ENCODE data around the gene MPZL1.
A peak's percentile ranks its signal among the peaks of the same experiment; 100 is the strongest.

Gene MPZL1

DNA sequence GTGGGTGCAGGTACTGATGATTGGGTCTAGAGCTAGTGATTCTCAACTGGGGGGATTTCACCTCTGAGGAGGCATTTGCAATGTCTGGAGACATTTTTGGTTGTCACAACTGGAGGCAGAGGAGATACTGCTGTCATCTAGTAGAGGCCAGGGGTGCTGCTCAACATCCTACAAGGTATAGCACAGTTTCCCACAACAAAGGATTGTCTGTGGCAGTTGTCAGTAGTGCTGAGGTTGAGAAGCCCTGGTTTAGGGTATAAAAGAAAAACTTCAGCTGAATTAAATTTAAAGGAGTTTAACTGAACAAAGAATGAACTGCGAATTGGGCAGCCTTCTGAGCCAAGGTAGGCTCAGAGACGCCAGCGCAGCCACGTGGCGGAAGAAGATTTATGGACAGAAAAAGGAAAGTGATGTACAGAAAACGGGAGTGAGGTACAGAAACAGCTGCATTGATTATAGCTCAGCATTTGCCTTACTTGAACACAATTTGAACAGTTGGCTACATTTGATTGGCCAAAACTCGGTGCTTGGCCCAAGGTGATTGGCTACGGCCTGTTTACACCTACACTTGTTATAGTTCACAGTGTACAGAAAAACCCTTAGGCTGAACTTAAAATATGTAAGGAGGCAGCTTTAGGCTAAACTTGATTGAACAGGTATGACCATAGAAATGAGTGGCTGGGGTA lies 40.4 kb downstream of the MPZL1 start:
- TF ChIP-seq, protein P1, sequence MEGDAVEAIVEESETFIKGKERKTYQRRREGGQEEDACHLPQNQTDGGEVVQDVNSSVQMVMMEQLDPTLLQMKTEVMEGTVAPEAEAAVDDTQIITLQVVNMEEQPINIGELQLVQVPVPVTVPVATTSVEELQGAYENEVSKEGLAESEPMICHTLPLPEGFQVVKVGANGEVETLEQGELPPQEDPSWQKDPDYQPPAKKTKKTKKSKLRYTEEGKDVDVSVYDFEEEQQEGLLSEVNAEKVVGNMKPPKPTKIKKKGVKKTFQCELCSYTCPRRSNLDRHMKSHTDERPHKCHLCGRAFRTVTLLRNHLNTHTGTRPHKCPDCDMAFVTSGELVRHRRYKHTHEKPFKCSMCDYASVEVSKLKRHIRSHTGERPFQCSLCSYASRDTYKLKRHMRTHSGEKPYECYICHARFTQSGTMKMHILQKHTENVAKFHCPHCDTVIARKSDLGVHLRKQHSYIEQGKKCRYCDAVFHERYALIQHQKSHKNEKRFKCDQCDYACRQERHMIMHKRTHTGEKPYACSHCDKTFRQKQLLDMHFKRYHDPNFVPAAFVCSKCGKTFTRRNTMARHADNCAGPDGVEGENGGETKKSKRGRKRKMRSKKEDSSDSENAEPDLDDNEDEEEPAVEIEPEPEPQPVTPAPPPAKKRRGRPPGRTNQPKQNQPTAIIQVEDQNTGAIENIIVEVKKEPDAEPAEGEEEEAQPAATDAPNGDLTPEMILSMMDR (IDR thresholded peaks at IDR 0.05; ENCODE audit: low read depth, low read length) = no peak

DNA sequence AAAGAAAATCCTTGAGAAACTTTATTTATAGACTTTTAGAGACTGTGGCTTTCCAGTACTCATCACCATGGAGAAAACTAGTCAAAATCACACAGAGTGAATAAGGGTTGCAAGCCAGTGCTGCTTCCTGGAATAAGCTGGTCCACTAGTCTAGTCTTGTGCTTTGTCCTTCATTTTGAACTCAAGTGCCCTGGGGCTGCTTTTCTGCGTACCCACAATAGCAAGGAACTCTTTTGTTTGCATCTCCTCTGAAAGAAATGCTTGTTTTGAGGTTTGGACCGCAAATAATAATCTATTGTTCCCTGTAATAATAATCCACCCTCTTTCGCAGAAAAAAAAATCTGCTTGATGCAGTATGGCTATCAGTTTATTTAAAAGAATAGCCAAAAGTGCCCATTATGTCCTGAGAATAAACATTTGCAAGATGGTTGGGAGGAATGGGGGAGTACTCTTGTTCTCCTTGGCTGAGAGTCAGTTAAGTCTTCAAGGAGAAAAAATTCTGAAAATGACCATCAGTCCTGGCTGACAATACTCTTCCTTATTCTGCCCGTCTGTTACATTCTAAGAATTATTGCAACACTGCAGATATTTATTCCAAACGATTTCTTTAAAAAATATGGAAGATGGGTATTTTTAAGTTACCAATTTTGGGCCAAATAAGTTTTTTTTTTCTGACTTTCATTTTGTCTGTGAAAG lies 41.9 kb downstream of the MPZL1 start:
- TF ChIP-seq, protein P1 (IDR thresholded peaks at IDR 0.05; ENCODE audit: low read depth, low read length) = no peak
- no peak overlapping the region for H3K4me3 ChIP-seq (replicated peaks in 1 of 2; ENCODE audit: low read depth in 2 of 2, low read length in 2 of 2)
- DNase-seq (ENCODE audit: low read depth in 2 of 2) = peak; percentile 30 to 65

More for the DNA sequence above, 40.4 kb downstream of the MPZL1 start:
- no peak for DNase-seq (ENCODE audit: low read depth in 2 of 2)
- H3K4me3 ChIP-seq (replicated peaks in 1 of 2; ENCODE audit: low read depth in 2 of 2, low read length in 2 of 2) = no peak overlapping the region

DNA sequence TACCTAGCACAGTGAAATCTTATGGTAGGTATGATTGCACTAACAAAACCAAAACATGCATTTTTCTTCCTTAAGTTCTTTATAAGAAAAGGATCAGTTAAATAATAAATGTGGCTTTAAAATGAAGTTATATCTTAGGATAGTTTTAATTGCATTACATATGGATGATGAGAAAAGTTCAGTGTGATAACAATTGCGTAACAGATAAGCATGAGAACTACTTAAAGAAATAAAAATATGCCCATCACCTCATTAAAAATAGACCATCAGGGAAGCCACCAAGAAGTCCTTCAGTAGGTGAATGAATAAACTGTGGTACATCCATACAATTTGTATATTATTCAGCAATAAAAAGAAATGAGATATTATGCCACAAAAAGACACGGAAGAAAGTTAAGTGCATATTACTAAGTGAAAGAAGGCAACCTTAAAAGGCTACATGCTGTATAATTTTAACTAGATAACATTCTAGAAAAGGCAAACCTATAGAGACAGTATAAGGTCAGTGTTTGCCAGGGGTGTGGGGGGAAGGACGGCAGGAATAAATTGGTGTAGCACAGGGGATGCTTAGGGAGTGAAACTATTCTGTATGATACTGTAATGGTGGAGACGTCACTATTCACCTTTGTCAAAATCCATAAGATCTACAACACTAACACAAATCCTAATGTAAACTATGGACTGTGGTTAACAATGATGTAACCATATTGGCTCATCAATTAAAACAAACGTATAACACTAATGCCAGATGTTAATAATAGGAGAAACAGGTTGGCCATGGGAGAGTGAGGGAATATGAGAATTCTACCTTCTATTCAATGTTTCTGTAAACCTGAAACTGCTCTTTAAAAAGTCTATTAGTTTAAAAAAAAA lies 42.9 kb downstream of the MPZL1 start:
- TF ChIP-seq, protein P1 (IDR thresholded peaks at IDR 0.05; ENCODE audit: low read depth, low read length) = no peak
- DNase-seq (ENCODE audit: low read depth in 2 of 2) = no peak
- H3K4me3 ChIP-seq (replicated peaks in 1 of 2; ENCODE audit: low read depth in 2 of 2, low read length in 2 of 2) = no peak overlapping the region

DNA sequence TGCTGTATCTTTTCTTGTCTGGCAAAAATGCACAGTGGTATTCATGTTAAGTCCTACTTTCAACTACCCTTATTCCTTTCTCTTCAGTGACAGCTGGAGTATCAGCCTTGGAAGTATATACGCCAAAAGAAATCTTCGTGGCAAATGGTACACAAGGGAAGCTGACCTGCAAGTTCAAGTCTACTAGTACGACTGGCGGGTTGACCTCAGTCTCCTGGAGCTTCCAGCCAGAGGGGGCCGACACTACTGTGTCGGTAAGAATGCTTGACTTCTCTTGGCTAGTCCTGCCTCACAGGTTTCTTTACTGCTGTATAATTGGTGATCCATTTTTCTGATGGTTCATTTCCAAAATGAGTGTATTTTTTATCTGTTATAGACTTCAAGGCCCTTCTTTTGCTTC lies 43.7 kb downstream of the MPZL1 start:
- DNase-seq (ENCODE audit: low read depth in 2 of 2) = no peak
- H3K4me3 ChIP-seq (replicated peaks in 1 of 2; ENCODE audit: low read depth in 2 of 2, low read length in 2 of 2) = no peak overlapping the region
- TF ChIP-seq, protein P1 (IDR thresholded peaks at IDR 0.05; ENCODE audit: low read depth, low read length) = no peak

DNA sequence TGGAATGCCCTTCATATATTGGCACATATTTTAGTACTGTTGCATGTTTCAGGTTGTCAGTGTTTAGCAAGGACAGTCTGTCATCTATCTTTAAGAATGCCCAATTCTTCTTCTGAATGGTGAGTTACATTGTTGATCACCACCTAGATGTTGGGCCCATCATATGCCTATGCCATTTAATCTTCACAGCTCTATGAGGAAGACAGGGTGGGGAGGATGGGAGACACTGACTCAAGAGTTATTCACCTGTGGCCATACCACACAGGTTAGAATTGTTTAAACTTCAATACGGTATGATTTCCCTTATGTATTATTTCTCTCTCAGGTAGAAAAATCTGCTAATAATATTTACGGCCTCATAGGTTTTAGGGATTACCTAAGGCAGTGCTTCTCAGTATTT lies 44.8 kb downstream of the MPZL1 start:
- no peak overlapping the region for H3K4me3 ChIP-seq (replicated peaks in 1 of 2; ENCODE audit: low read depth in 2 of 2, low read length in 2 of 2)
- TF ChIP-seq, protein P1 (IDR thresholded peaks at IDR 0.05; ENCODE audit: low read depth, low read length) = no peak
- DNase-seq (ENCODE audit: low read depth in 2 of 2) = no peak

DNA sequence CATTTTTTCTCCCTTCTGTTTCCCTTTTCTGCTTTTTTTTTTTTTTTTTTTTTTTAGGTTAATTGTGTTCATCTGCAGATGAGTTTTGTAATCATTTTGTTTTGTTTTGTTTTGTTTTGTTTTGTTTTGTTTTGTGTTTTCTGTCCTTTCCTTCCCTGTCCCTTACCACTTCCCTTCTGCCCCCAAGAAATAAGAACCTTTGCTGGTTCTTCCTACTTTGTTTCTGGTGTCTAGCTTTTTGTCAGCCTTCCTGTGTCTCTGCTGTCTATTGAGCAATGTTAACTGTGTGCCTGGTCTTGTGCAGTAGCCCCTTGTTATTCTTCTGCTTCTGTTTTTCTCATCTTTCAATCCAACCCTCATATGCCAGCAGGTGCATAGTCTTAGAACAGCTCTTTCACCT lies 46.0 kb downstream of the MPZL1 start:
- H3K4me3 ChIP-seq (replicated peaks in 1 of 2; ENCODE audit: low read depth in 2 of 2, low read length in 2 of 2) = no peak overlapping the region
- no peak for DNase-seq (ENCODE audit: low read depth in 2 of 2)
- TF ChIP-seq, protein P1 (IDR thresholded peaks at IDR 0.05; ENCODE audit: low read depth, low read length) = no peak
